Measurements from ENCODE around the gene CDK5R2.

- TF ChIP-seq CTCF (IDR thresholded peaks at IDR 0.05) (no peak), POLR2A (IDR thresholded peaks at IDR 0.05) (no peak)
These were observed 1.8 kb upstream of the CDK5R2 start for GRCh38 chr2:218957671-218958070.
